ENCODE measurements around the gene NXPH1. TPM values are rescaled to one million over a fixed set of nuclear protein-coding genes. Genes with fewer than 3 reads are reported as not detected.
"Not testable (repeated sequence)": the region's sequence is repeated elsewhere in the genome, so short reads cannot be mapped to it uniquely, and the experiment has no call there.

Gene NXPH1
- total RNA-seq, 1 donor from 2014 or later: 0.13 TPM

DNA sequence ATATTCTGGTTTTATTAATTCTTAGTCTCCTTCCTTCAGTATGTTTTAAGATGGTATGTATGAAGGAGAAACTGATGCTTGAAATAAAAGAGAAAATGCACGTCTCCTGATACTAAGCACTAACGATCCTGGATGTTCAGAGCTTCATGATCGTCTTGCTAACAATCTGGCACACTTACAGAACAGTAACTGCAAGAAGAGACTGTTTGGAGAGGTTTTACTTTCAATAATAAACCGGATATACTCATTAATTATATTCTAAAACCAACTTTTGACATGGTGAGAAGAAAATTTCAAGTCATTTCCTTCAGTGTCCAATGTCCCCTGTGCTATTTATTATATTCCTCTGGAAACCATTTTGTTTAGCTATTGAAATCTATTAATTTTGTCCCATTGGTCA lies 251.0 kb downstream of the NXPH1 start:
- DNase-seq (ENCODE audit: low read depth): no peak

DNA sequence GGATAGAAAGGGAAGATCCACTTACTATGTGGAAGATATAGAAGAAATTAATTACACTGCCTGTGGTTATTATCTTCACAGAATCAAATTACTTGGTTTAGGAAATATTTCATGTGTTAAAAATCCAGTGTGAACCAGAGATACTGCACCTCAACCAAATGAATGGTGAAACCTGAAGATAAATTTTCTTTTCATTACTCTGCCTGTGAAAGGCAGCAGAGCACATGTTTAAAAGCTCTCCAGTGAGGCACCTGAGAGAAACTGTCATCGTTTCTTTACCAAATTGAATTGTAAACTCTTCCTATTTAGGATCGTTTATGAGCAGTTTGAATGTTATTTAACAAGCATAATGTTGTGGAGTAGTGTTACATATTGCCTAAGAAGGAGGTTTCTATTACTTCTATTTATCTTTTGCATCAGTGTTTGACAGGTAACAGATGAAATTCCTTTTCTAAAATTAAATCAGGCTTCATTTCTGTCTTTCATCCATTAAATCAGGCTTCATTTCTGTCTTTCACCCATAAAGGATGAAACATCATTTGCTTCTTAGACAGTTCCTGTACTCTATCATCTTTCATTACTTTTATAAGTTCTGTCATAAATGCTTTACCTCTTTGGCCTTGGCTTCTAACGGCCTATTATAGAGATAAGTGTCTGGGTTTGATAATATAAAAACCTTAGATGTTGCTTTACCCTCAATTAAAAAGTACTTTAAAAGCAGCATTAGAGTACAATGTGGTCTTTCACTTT lies 266.6 kb downstream of the NXPH1 start:
- no peak for DNase-seq (ENCODE audit: low read depth)

DNA sequence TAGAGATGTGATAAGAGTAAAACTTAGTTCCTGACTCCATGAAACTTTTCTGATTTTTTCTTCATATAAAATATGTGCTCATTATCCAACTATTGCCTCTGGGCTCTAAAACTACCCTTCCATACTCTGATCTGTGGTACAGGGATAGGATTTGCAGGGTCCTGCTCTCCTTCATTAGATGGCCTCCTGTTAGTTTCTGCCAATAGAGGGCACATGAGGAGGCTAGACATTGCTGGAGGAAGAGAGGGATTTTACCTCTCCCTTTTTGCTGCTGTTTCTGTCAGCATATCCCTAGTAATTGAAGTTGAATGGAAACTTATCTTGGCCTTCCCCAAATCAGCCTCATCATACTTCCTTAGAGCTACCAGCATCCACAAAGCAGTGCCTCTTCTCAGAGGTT lies 269.4 kb downstream of the NXPH1 start:
- no peak for DNase-seq (ENCODE audit: low read depth)

DNA sequence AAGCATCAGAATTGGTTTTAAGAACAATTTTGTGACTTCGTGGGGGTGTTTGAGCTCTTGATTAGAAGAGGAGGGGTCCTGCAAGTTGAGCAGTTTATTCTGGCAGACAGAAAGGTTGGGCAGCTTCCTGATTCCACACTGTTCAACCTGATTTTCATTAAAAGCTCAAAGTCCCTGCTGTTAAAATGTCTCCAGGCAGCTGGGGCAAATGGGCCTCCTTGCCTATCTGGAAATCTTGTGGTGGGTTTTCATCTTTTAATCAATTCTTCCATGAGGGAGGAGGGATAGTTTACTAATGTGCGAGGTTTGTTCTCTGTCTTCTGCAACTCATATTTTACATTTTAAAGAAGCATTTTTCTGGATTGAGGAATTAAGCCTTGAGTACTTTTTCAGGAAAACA lies 276.7 kb downstream of the NXPH1 start:
- DNase-seq (ENCODE audit: low read depth): no peak

DNA sequence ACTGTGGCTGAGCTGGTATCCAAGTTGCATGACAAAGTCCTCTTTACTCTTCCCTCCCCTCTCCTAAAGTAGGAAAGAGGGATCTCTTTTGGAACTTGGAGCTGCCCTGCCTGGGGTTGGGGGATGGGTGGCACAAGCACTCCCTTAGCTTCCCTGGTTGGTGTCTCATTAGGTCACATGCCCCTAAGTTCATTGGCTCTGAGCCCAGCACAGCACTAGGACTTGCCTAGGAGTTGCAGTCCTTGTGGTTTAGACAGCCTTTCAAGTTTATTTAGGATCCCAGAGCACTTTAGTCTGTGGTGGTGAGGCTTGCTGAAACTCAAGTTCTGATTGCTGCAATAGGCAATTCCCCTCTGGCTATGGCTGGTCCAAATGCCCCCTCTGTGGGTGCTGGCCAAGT lies 281.4 kb downstream of the NXPH1 start:
- peak; percentile 6 for DNase-seq (ENCODE audit: low read depth)

DNA sequence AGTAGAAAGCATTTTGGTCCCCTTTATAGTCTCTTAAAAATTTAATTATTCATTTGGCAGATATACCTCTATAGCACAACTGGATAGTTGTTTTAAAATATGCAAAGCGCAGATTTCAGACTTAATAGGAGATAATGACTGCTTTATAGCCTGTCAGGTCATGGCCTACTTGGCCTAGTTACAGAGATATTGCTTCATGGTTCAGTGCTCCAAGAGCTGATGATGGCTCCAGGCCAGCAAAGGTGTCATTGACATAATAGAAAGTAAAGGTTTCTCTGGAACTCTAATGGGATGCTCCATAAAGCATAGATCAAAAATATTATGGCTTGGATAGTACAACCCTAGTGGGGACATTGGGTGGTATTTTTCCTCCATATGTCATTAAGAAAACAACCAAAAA lies 285.7 kb downstream of the NXPH1 start:
- no peak for DNase-seq (ENCODE audit: low read depth)

DNA sequence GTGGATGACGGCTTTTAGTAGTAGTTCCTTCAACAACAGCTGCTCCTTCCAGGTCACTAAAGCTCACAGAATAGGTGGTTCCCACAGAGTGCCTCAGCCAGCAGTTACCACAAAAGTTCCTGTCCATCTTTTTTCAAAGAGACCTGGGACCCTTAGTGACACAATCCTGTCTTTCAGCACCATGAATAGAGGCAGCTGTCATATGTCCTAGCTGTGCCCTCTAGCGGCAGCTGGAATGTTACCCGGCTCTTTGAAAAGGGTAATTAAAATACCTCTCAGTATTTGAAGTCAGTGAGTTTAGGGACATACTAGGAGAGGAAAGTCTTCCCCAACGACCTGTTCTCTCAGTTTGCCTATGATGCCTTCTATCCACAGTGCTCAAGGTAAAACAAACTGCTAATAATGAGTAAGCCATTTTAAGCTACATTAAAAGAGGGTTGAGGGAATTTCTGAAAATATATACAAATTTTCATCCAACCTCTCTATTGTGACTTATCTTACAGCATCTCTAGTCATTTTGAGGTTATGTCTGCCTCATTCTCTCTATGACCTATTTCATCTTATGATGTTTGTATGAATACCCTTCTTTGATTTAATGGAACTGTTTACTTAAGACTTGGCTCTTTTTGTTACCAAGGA lies 290.8 kb downstream of the NXPH1 start:
- peak; percentile 73 for DNase-seq (ENCODE audit: low read depth)

DNA sequence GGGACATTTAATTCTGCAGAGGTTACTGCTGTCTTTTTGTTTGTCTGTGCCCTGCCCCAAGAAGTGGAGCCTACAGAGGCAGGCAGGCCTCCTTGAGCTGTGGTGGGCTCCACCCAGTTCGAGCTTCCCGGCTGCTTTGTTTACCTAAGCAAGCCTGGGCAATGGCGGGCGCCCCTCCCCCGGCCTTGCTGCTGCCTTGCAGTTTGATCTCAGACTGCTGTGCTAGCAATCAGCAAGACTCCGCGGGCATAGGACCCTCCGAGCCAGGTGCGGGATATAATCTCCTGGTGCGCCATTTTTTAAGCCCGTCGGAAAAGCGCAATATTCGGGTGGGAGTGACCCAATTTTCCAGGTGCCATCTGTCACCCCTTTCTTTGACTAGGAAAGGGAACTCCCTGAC lies 298.3 kb downstream of the NXPH1 start:
- DNase-seq (ENCODE audit: low read depth): not testable (repeated sequence)

DNA sequence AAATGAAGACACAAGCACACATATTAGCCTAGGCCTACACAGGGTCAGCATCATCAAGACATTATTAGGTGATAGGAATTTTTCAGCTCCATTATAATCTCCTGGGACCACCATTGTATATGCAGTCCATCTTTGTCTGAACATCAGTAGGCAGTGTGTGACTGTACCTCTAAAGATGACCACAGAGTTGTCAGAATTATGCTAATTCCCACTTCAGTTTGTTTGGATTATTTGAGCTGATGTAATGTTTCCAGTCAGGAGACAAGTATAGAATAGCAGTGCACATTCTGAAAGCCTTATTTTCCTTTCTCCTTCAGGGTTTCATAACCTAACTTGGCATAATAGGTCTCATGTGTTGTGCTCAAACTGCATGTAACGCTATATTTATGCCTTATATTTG lies 306.4 kb downstream of the NXPH1 start:
- no peak for DNase-seq (ENCODE audit: low read depth)

DNA sequence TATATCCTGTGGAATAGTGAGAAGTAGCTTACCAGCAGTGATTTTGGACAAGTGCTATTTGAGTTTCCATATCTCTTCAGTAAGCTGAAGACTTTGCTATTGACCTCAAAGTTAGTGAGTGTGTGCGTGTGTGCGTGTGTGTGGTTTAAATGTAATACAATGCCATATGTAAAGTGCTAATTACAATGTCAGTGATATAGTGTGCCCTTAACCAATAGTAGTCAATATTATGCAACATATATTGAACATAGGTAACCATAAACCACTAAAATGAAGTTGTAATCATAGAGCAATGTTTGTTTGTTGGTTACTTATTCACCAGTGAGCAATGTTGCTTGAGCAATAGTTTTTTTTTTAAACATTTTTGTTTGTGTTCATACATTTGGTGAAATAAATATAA lies 309.4 kb downstream of the NXPH1 start:
- DNase-seq (ENCODE audit: low read depth): no peak

DNA sequence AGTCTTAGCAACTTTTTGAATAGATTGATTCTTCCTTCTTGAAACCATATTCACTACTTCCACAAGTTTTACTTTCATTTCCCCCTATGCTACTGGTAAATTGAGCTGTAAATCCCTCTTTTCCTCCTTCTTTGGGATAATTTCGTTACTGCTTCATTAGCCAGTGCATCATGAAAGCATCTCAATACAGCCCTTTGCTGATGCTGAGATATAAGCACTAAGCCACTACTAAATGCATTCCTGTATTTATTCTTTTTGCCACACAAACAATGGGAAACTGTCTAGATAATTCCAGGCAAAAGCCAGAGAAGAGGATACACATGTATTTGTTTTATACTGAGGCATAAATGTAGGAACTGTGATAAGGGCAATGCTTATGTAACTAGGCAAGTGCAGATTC lies 313.9 kb downstream of the NXPH1 start:
- DNase-seq (ENCODE audit: low read depth): no peak

DNA sequence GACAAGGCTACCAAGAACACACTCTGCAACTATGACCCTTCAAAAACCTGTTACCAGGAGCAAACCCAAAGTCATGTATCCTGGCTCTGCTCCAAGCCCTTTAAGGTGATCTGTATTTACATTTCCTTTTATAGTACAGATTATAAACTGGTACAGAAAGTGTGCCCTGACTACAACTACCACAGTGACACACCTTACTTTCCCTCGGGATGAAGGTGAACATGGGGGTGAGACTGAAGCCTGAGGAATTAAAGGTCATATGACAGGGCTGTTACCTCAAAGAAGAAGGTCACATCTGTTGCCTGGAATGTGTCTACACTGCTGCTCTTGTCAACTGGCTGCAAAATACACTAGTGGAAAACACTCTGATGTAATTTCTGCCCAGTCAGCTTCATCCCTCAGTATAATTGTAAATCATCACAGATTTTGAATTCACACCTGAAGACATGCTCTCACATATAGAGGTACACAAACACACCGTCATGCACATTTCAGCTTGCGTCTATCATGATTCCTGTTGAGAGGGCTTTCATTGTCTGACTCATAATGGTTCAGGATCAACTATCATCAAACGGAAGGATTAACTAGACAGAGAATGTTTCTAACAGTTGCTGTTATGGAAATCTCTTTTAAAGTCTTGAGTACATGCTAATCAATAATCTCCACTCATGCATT lies 318.3 kb downstream of the NXPH1 start:
- DNase-seq (ENCODE audit: low read depth): no peak

DNA sequence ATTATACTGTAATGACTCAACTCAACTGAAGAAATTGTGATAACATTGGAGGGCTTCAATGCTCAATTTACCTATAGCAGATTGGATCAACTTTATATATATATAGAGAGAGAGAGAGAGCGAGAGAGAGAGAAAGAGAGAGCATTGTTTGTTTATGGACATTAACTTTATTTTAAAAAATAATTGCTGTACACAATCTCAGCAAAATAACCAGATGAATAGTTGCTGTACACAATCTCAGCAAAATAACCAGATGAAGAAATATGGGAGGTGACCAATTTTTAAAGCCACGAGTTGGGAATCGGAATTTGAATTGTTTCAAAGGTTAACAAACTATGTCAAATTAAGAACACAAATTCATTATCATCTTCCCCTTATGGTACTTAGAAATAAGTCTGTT lies 319.9 kb downstream of the NXPH1 start:
- DNase-seq (ENCODE audit: low read depth): no peak

DNA sequence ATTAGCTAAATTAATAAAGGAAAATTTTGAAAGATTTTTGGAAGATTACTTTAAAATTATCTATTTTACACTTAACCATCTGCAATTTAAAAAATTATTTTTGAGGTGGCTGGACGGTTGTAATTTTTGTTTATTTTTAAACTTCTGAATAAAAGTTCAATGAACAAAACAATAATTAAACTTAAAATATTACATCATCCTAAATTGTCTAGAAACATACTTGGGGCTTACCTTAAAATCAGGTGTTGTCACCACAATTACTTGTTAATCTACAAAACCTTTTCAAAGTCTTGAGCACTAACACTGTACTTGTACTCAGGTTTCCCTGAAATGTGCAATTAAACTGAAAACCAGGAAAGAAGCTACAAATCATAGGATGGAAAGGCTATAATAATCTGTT lies 328.3 kb downstream of the NXPH1 start:
- DNase-seq (ENCODE audit: low read depth): no peak

DNA sequence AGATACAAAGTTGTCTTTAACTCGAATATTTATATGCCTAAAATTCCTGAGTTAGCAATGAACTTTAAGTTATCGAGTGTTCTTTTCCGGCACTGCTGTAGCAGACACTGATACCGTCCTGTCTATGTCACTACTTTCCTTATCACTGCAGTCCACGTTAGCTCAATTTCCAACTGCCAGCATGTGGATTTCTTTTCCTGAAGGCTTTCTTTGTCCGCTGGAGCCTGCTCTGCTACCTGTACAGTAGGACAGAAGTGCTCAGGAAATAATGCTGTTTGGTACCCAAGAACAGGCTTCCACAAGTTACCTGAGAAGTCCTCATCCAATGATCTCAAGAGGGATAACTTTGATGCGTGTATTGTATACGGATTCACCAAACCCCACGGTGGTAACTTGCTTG lies 329.4 kb downstream of the NXPH1 start:
- DNase-seq (ENCODE audit: low read depth): no peak

DNA sequence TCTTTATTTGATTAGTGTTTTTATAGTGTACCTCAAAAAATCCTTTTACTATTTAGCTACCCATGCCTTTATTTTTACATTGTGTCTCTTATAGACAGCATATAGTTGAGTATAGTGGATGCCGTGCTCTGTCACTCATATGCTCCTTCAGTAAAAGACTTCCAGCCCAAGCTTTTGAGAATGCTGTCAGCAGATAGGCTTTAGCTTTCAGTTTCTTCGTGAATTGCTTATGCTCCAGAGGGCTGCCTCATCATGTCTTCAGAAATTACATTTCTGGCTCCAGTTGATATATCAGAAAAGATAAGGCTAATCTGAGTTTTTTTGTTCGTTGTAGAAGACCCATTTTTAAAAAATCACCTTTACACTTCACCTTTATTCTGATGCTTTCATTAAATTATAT lies 332.0 kb downstream of the NXPH1 start:
- DNase-seq (ENCODE audit: low read depth): no peak

DNA sequence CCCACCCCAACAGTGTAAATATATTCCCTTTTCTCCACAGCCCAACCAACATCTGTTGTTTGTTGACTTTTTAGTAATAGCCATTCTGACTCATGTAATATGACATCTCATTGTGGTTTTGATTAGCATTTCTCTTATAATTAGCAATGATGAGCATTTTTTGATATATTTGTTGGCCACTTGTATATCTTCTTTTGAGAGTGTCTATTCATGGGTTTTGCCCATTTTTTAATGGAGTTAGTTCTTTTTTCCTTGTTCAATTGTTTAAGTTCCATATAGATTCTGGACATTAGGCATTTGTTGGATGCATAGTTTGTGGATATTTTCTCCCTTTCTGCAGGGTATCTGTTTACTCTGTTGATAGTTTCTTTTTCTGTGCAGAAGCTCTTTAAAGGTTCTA lies 340.1 kb downstream of the NXPH1 start:
- peak; percentile 1 for DNase-seq (ENCODE audit: low read depth)

DNA sequence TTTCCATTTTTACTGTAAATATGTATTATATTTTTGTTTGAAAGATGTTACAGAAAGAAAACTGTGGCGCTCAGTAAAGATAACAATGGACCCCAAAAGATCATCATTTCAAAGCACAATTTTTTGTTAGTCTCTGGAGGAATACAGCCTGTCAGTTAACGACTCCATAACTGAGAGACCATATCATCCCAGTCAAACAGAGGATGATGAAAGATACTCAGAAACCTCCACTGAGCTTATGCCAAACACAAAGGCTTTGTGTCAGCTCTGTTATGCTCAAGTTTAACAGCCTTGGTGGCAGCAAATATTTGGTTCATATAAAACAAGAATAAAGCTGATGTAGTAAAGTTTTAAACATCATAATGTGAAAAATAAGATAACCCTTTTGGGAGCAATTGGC lies 345.1 kb downstream of the NXPH1 start:
- DNase-seq (ENCODE audit: low read depth): no peak

DNA sequence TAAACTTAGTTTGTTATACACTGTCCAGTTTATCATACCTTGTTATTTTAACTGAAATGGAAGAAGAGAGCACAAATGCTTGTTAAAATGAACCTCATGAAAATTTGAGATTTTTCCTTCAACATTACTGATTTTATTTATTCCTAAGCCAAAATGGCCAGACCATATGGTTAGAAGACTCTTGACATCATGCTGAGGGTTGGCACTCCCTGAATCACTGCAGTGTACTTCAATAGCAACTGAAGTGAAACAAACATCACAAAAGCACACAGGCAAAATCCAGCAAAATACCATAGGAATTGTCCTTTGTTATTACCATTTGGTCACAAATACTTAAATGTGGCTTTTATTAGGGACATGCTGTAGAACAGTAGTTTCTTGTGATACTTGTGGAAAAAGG lies 347.8 kb downstream of the NXPH1 start:
- no peak for DNase-seq (ENCODE audit: low read depth)

DNA sequence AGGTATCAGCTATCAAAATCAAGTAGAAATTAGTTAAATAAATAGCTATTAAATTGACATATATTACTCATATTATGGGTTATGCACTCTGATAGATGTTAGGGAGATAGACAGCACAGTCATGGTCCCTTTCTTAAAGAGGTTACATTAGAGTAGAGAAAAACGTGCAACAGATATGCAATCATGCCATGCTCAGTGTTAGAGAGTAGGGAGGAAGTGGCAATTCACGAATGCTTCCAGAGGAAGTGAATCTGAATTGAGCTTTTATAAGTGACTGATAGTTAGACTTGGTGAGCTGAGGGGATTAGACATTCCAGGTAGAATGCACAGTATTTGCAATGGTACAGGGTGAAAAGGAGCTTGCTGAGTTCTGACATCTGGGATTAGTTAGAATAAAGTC lies 349.8 kb downstream of the NXPH1 start:
- DNase-seq (ENCODE audit: low read depth): no peak

DNA sequence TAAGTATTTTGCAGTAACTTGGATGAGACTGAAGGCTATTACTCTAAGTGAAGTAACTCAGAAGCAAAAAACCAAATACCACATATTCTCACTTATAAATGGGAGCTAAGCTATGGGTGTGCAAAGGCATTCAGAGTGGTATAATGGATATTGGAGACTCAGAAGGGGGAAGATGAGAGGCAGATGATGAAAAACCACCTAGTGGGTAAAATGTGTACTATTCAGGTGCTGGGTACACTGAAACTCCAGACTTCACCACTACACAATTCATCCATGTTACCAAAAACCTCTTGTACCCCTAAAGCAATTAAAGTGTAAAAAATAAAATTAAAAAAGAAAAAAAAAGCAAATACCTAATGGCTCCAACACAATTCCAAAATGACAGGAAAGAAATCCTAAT lies 351.7 kb downstream of the NXPH1 start:
- DNase-seq (ENCODE audit: low read depth): no peak

DNA sequence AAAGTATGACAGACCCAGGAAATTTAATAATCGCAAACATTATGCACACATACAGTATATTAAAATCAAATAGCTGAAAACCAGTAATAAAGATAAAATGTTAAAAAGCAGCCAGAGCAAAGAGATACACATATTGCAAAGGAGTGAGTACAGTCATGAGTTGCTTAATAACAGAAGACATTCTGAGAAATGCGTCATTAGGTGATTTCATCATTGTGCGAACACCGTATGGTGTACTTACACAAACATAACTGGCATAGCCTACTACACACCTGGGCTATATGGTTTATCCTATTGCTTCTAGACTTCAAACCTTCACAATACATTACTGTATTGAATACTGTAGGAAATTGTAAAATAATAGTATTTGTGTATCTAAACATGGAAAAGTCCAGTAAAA lies 367.6 kb downstream of the NXPH1 start:
- DNase-seq (ENCODE audit: low read depth): no peak

All from myocyte (in vitro differentiated cells).